Hematopoietic multipotent progenitor cell treated with erythropoietin and hydrocortisone succinate and interleukin-3 and kit ligand, for 17 days (in vitro differentiated cells): Measurements from ENCODE around the gene VAMP8.
"Not testable (repeated sequence)": the region's sequence is repeated elsewhere in the genome, so short reads cannot be mapped to it uniquely, and the experiment has no call there.

ENCODE experiments used
- DNase-seq: peaks from one replicate; pipeline ENCODE4 v3.0.0-alpha.2; 2015; ENCODE audit warnings: low spot score

The VAMP8 gene

DNA sequence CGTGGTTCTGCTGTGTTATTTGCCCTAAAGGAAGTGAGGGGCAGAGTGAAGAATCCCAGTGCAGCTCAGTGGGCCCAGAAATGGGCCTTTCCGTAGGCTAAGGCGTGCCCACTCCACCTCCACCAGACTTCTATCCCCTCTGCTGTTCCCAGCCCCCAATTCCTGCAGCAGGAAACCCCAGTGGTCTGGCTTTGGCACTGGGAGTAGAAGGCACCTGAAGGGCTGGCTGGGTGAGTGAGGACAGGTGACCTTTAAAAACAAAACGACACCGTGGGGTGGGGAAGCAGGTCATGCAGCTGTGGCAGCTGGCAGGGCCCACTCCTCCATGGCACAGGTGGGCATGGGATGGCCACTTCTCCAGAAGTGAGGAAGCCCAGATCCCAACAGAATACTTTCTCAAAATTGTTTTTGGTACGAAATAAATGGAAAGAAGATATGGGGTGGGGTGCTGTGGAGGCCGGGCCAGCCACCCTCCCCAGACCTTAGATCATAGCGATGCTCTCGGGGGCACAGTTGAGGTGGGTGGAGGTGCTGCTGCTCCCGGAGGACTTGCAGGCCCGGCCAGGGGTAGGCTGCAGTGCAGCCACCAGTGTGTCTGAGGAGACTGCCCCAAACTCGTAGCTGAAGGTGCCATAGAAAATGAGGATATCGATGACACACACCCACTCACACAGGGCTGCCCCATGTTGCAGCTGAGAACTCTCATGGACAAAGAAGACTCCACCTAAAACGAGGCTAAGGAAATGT, 21.4 kb downstream of the VAMP8 start:
- no peak for DNase-seq

- DNase-seq: no peak
Observed at GRCh38 chr2:85599468-85600234, 22.3 kb downstream of the VAMP8 start.

GRCh38 chr2:85600235-85600575, 22.8 kb downstream of the VAMP8 start:
- no peak for DNase-seq

DNA sequence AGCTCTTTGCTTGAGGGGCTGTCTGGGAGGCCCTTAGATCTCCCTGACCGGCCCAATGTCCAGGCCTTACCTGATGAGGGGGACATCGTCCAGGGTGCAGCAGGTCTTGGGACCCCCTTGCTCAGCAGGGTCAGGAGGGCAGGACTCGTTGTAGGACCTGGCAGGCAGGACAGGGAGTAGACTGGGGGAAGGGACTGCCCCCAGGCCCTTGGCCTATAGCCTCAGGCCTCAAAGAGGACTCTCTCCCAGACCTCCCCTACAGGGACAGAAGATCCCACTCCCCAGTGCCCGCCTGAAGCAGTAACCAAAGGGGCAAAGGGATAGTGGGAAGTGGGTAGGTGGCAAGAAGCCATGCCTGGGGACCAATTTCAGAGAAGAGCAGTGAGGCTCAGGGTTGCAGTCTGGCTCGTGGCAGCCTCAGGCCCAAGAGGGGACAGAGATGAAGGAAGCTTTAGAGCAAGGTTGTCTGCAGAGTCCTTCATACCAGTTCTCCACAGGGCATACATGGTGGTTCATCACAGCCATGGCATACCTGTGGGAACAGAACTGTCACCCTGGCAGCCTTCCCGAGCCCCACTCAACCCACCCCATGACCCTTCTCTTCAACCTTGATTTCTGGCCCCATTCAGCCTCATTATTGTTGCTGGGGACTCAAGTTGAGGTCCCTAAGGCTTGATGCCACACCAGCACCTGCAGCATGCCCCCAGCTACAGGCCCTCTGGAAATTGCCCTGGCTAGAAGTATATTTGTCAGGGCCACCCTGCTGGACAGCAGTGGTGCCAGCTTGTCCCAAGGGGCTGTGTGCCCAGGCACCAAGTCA, 23.8 kb downstream of the VAMP8 start:
- no peak for DNase-seq

- DNase-seq: no peak
Observed at GRCh38 chr2:85601771-85602475, 24.5 kb downstream of the VAMP8 start.

- DNase-seq: peak; percentile 40
Observed at GRCh38 chr2:85602476-85603234, 25.3 kb downstream of the VAMP8 start, which contains the start of gene TMEM150A. Gene TMEM150A, minus strand, starts transcription at chr2:85602698. Its CDS starts 750 bp downstream, at chr2:85601948.

DNA sequence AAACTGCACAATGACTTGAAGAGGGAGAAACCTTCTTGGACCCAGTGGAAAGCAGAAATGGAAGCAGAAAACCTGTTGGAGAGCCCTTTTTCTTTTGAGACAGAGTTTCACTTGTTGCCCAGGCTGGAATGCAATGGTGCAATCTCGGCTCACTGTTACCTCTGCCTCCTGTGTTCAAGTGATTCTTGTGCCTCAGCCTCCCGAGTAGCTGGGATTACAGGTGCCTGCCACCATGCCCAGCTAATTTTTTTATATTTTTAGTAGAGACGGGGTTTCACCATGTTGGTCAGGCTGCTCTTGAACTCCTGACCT, 26.7 kb downstream of the VAMP8 start:
- DNase-seq: not testable (repeated sequence)

- no peak for DNase-seq
Observed at GRCh38 chr2:85604568-85605339, 27.4 kb downstream of the VAMP8 start.

DNA sequence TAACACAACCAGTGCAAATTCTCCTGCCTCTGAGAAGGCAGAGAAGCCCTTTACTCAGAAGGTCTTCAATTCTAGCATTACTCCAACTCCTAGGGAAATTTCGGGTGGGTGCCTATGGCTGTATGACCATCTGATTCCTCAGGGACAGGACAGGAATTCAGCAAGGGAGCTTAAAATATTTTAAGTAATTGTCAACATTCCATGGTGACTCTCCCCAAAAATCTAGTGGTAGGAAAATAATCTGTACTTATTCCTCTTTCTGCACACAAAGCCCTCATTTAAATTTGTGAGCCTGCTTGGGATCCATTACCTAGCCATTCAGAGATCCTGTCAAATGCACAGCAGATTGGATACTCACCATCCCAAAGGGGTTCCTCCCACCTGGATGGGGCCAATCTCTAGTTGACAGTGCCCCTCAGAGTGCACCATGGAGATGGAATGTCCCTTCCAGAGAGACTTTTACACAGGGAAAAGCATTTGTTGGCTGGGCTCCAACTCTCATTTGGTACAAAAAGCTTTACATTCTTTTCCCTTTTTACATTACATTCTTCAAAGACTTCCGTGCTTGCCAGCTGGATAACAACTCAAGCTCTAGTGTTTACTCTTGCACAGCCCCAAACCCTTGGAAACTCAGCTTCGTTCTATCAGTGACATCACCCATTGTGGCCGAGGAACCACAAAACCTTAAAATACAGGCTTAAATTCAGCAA, 28.2 kb downstream of the VAMP8 start:
- no peak for DNase-seq

- DNase-seq: no peak
Observed at GRCh38 chr2:85606116-85606455, 28.7 kb downstream of the VAMP8 start.

DNA sequence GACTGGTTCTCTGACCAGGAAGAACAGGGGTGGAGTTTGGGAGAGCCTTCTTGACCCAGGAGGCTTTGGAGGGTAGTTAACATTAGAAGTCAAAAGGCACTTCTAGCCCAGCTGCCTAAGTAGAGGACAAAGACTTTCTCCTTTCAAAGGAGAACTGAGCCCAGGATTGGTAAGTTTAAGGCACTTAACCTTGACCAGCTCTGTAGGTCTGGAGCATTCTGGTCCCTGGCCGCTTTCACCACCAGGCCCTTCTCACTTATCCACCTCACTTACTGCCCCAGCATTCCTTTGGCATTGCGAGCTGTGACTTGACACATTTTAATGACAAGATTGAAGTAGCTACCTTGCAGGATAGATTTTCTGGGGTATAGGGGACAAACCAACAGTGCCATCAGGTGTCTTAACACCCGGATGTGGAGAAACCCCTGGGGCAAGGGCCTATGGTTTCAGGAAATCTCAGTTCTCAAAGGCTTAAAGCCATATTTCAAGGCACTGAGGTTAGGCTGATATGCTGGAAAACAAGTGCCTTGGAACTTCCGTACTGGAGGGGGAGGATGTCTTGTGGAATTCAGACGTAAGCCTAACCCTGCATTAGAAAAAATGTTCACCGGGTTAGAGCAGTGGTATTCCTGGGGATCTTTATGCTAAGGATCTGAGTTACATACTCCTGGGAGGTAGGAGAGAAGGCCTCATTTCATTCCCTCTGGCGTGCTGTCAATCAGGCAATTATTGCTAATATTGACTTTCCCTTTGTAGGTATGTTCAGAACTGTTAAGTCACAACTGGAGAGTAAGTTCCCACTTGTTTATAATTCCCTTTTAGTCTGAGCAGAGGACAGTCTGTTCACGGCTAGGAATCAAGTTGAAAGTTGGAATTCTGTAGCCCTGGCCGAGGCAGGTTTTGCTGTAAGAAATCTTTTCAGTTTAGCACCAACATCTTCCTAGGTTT, 30.2 kb downstream of the VAMP8 start:
- no peak for DNase-seq

- DNase-seq: no peak
Observed at GRCh38 chr2:85611217-85611704, 33.9 kb downstream of the VAMP8 start.

- peak; percentile 85 for DNase-seq
Observed at GRCh38 chr2:85611705-85612587, 34.6 kb downstream of the VAMP8 start, which contains the start of gene C2orf68. Gene C2orf68, minus strand, starts transcription at chr2:85612066. Its CDS starts 82 bp downstream, at chr2:85611984.

GRCh38 chr2:85613717-85614515, 36.5 kb downstream of the VAMP8 start:
- DNase-seq: no peak

- DNase-seq: not testable (repeated sequence)
Observed at GRCh38 chr2:85614757-85615156, 37.4 kb downstream of the VAMP8 start.

GRCh38 chr2:85615413-85615728, 38.0 kb downstream of the VAMP8 start:
- no peak for DNase-seq

DNA sequence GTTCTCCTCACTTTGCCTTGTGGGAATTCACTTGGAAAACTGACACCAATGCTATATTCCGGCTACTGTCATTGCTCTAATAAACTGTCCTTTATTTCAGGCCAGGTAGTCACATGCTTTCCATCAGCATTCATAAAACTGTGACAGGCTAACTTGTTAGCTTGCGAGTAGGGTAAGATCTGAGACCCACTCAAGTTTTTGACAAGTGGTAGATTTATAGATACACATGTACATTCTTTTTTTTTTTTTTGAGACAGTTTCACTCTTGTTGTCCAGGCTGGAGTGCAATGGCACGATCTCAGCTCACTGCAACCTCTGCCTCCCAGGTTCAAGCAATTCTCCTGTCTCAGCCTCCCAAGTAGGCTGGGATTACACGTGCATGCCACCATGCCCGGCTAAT, 40.3 kb downstream of the VAMP8 start:
- DNase-seq: not testable (repeated sequence)
